WTC11 (cell line): Measurements from ENCODE around the gene GPR162. TPM values are rescaled to one million over a fixed set of nuclear protein-coding genes. Genes with fewer than 3 reads are reported as not detected.

Experiments used
- ATAC-seq: fragments of 200-7000 bp; cut with Tn5 transposase; 2 replicates; pipeline ENCODE4 v1.10.0; 2021; ENCODE audit warnings: mild to moderate bottlenecking, moderate library complexity
- CTCF ChIA-PET: fragments of 300-600 bp; sonication (Branson Sonifier 250); formaldehyde crosslinking; loops from one replicate; lab custom pipeline; 2021; ENCODE audit warnings: antibody characterized with exemption; lab: Charles Lee
- POLR2A ChIA-PET: fragments of 350-600 bp; sonication (Branson Sonifier 250); formaldehyde crosslinking; loops from one replicate; lab custom pipeline; 2021; ENCODE audit warnings: antibody characterized with exemption; lab: Charles Lee
- DNase-seq: peaks from one replicate; pipeline ENCODE4 v3.0.0; 2021; ENCODE audit warnings: low spot score
- H3K27ac Mint-ChIP-seq: 2 replicates; pipeline ENCODE4 v1.8.0; 2021; ENCODE audit warnings: mixed read lengths
- H3K27me3 Mint-ChIP-seq: 2 replicates; pipeline ENCODE4 v1.8.0; 2021; ENCODE audit warnings: low read depth, mild to moderate bottlenecking, moderate library complexity, mixed read lengths
- H3K36me3 Mint-ChIP-seq: 2 replicates; pipeline ENCODE4 v1.8.0; 2021; ENCODE audit warnings: mixed read lengths
- H3K4me1 Mint-ChIP-seq: 2 replicates; pipeline ENCODE4 v1.8.0; 2022; ENCODE audit warnings: mixed read lengths
- H3K4me3 Mint-ChIP-seq: 2 replicates; pipeline ENCODE4 v1.8.0; 2021; ENCODE audit warnings: mild to moderate bottlenecking, moderate library complexity, mixed read lengths
- H3K9me3 Mint-ChIP-seq: 2 replicates; pipeline ENCODE4 v1.8.0; 2021; ENCODE audit warnings: mixed read lengths
- AR ChIP-seq: fragments of 250-450 bp; sonication (Bioruptor Pico); IDR thresholded peaks from 2 replicates; pipeline ENCODE4 v1.9.0; 2021; ENCODE audit warnings: mild to moderate bottlenecking
- ATF1 ChIP-seq: sonication (generic); formaldehyde crosslinking; IDR thresholded peaks from 2 replicates; pipeline ENCODE4 v1.8.1; 2023; ENCODE audit warnings: mild to moderate bottlenecking, moderate library complexity, missing genetic modification reagents
- CTCF ChIP-seq: fragments of 200-600 bp; IDR thresholded peaks from 2 replicates; pipeline ENCODE4 v1.8.0; 2022; ENCODE audit warnings: antibody characterized with exemption
- ESRRA ChIP-seq: sonication (generic); formaldehyde crosslinking; IDR thresholded peaks from 2 replicates; pipeline ENCODE4 v1.8.1; 2022; ENCODE audit warnings: mild to moderate bottlenecking, missing genetic modification reagents, borderline replicate concordance
- FOXK1 ChIP-seq: sonication (generic); formaldehyde crosslinking; IDR thresholded peaks from 2 replicates; pipeline ENCODE4 v1.8.0; 2022; ENCODE audit warnings: mild to moderate bottlenecking, moderate library complexity, missing genetic modification reagents
- GRHL2 ChIP-seq: fragments of 250-450 bp; sonication (Bioruptor Pico); IDR thresholded peaks from 2 replicates; pipeline ENCODE4 v1.8.0; 2022; ENCODE audit warnings: mild to moderate bottlenecking, moderate library complexity; ENCODE audit not compliant: insufficient replicate concordance, severe bottlenecking
- HMGA2 ChIP-seq: fragments of 250-450 bp; sonication (Bioruptor Pico); IDR thresholded peaks from 2 replicates; pipeline ENCODE4 v1.4.0; 2021; ENCODE audit warnings: mild to moderate bottlenecking, moderate library complexity
- JAZF1 ChIP-seq: fragments of 250-450 bp; sonication (Bioruptor Pico); IDR thresholded peaks from 2 replicates; pipeline ENCODE4 v1.9.0; 2021; ENCODE audit warnings: moderate library complexity, mild to moderate bottlenecking, inconsistent platforms
- JUN ChIP-seq: sonication (generic); formaldehyde crosslinking; IDR thresholded peaks from 2 replicates; pipeline ENCODE4 v1.8.0; 2023; ENCODE audit warnings: mild to moderate bottlenecking, missing genetic modification reagents
- NFYB ChIP-seq: sonication (generic); formaldehyde crosslinking; conservative IDR thresholded peaks from 2 replicates; pipeline ENCODE4 v1.8.0; 2022; ENCODE audit warnings: low read depth, missing genetic modification reagents
- NR2C2 ChIP-seq: sonication (generic); formaldehyde crosslinking; IDR thresholded peaks from 2 replicates; pipeline ENCODE4 v1.8.0; 2022; ENCODE audit warnings: mild to moderate bottlenecking, missing genetic modification reagents
- RELA ChIP-seq: sonication (generic); formaldehyde crosslinking; IDR thresholded peaks from 2 replicates; pipeline ENCODE4 v1.8.1; 2022; ENCODE audit warnings: missing genetic modification reagents, mild to moderate bottlenecking, borderline replicate concordance
- ZNF138 ChIP-seq: sonication (generic); formaldehyde crosslinking; conservative IDR thresholded peaks from 2 replicates; pipeline ENCODE4 v1.8.1; 2022; ENCODE audit warnings: mild to moderate bottlenecking, moderate library complexity, missing genetic modification reagents
- ZNF263 ChIP-seq: sonication (generic); formaldehyde crosslinking; IDR thresholded peaks from 2 replicates; pipeline ENCODE4 v1.8.1; 2022; ENCODE audit warnings: low read depth, mild to moderate bottlenecking, moderate library complexity, missing genetic modification reagents
- ZNF396 ChIP-seq: fragments of 250-450 bp; sonication (Bioruptor Pico); IDR thresholded peaks from 2 replicates; pipeline ENCODE4 v1.8.0; 2021; ENCODE audit warnings: mild to moderate bottlenecking, moderate library complexity, borderline replicate concordance
- ZNF423 ChIP-seq: fragments of 250-450 bp; sonication (Bioruptor Pico); IDR thresholded peaks from 2 replicates; pipeline ENCODE4 v2.1.2; 2022; ENCODE audit warnings: mild to moderate bottlenecking, moderate library complexity
- ZNF532 ChIP-seq: fragments of 250-450 bp; sonication (Bioruptor Pico); IDR thresholded peaks from 2 replicates; pipeline ENCODE4 v1.9.0; 2021; ENCODE audit warnings: mild to moderate bottlenecking, borderline replicate concordance
- ZNF671 ChIP-seq: fragments of 250-450 bp; sonication (Bioruptor Pico); IDR thresholded peaks from 2 replicates; pipeline ENCODE4 v1.8.0; 2021; ENCODE audit warnings: mild to moderate bottlenecking
- total RNA-seq: library from RNA; stranded (reverse); gene quantifications from 3 replicates; pipeline ENCODE4 v1.2.3, GENCODE V29; 2021
- TF ChIP-seq, protein P1 (sequence below): sonication (generic); formaldehyde crosslinking; IDR thresholded peaks from 2 replicates; pipeline ENCODE4 v1.8.1; 2023; ENCODE audit warnings: mild to moderate bottlenecking, missing genetic modification reagents, moderate library complexity
- TF ChIP-seq, protein P2 (sequence below): sonication (generic); formaldehyde crosslinking; IDR thresholded peaks from 2 replicates; pipeline ENCODE4 v1.8.0; 2022; ENCODE audit warnings: mild to moderate bottlenecking, missing genetic modification reagents
- TF ChIP-seq, protein P3 (sequence below): sonication (generic); formaldehyde crosslinking; IDR thresholded peaks from 2 replicates; pipeline ENCODE4 v1.8.0; 2022; ENCODE audit warnings: mild to moderate bottlenecking, missing genetic modification reagents
- TF ChIP-seq, protein P4 (sequence below): sonication (generic); formaldehyde crosslinking; IDR thresholded peaks from 2 replicates; pipeline ENCODE4 v1.8.0; 2022; ENCODE audit warnings: mild to moderate bottlenecking, missing genetic modification reagents
- TF ChIP-seq, protein P5 (sequence below): sonication (generic); formaldehyde crosslinking; IDR thresholded peaks from 2 replicates; pipeline ENCODE4 v1.8.1; 2022; ENCODE audit warnings: mild to moderate bottlenecking, moderate library complexity, missing genetic modification reagents

The GPR162 gene
- total RNA-seq, 1 experiment from 2014 or later, result 7.3 TPM

- ChIA-PET POLR2A (interaction anchor here (0.6 to 1.9 kb wide), 6 partner anchors 18 to 378 kb away, joined by 3 to 7 read pairs (median 3); partner anchors contain the start of genes CDCA3 and PTMS), CTCF (interaction anchor here (0.5 to 8.9 kb wide), 8 partner anchors 23 to 203 kb away, joined by 3 to 110 read pairs (median 4); partner anchors contain the start of genes COPS7A, LAG3, MLF2 and PTMS)
- H3K4me3 Mint-ChIP-seq, result peak overlapping the region; percentile 99
- peak overlapping the region; percentile 94 for H3K27ac Mint-ChIP-seq
- H3K4me1 Mint-ChIP-seq, result peaks cover 41% of the 10 kb centered on the region
- H3K36me3 Mint-ChIP-seq, result peaks cover 31% of the 10 kb centered on the region
- H3K27me3 Mint-ChIP-seq, result peaks cover 25% of the 10 kb centered on the region
- peak; percentile 72 for DNase-seq
- ATAC-seq, result peak; percentile 40
- no peaks in the 10 kb centered on the region for H3K9me3 Mint-ChIP-seq
- no peak; the same call in 1 of the 2 replicates for TF ChIP-seq FOXK1 (CRISPR knock-in tag)
- TF ChIP-seq, protein P1, sequence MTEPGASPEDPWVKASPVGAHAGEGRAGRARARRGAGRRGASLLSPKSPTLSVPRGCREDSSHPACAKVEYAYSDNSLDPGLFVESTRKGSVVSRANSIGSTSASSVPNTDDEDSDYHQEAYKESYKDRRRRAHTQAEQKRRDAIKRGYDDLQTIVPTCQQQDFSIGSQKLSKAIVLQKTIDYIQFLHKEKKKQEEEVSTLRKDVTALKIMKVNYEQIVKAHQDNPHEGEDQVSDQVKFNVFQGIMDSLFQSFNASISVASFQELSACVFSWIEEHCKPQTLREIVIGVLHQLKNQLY (CRISPR knock-in tag), result no peak
- no peak for TF ChIP-seq ZNF263
- TF ChIP-seq ZNF423, result no peak
- TF ChIP-seq GRHL2, result no peak
- no peak for TF ChIP-seq CTCF
- peak; percentile 46; the same call in 1 of the 2 replicates for TF ChIP-seq JUN (CRISPR knock-in tag)
- TF ChIP-seq ZNF671, result no peak
- no peak for TF ChIP-seq HMGA2 (CRISPR knock-in tag)
- peak; percentile 21 for TF ChIP-seq NFYB (CRISPR knock-in tag)
- TF ChIP-seq ESRRA (CRISPR knock-in tag), result no peak; the same call in 1 of the 2 replicates
- TF ChIP-seq ZNF532 (CRISPR knock-in tag), result no peak
- TF ChIP-seq RELA, result no peak
- no peak for TF ChIP-seq ZNF396 (CRISPR knock-in tag)
- TF ChIP-seq, protein P2, sequence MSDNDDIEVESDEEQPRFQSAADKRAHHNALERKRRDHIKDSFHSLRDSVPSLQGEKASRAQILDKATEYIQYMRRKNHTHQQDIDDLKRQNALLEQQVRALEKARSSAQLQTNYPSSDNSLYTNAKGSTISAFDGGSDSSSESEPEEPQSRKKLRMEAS, result peak; percentile 61
- no peak for TF ChIP-seq AR
- TF ChIP-seq ATF1 (CRISPR knock-in tag), result no peak
- TF ChIP-seq, protein P3, sequence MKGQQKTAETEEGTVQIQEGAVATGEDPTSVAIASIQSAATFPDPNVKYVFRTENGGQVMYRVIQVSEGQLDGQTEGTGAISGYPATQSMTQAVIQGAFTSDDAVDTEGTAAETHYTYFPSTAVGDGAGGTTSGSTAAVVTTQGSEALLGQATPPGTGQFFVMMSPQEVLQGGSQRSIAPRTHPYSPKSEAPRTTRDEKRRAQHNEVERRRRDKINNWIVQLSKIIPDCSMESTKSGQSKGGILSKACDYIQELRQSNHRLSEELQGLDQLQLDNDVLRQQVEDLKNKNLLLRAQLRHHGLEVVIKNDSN (CRISPR knock-in tag), result 0 out of 2 replicates have a peak, but pooled peaks have one; percentile 21
- no peak for TF ChIP-seq NR2C2 (CRISPR knock-in tag)
- TF ChIP-seq JAZF1 (CRISPR knock-in tag), result no peak
- TF ChIP-seq, protein P4, sequence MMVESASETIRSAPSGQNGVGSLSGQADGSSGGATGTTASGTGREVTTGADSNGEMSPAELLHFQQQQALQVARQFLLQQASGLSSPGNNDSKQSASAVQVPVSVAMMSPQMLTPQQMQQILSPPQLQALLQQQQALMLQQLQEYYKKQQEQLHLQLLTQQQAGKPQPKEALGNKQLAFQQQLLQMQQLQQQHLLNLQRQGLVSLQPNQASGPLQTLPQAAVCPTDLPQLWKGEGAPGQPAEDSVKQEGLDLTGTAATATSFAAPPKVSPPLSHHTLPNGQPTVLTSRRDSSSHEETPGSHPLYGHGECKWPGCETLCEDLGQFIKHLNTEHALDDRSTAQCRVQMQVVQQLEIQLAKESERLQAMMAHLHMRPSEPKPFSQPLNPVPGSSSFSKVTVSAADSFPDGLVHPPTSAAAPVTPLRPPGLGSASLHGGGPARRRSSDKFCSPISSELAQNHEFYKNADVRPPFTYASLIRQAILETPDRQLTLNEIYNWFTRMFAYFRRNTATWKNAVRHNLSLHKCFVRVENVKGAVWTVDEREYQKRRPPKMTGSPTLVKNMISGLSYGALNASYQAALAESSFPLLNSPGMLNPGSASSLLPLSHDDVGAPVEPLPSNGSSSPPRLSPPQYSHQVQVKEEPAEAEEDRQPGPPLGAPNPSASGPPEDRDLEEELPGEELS (CRISPR knock-in tag), result no peak
- no peak for TF ChIP-seq ZNF138 (CRISPR knock-in tag)
- TF ChIP-seq, protein P5, sequence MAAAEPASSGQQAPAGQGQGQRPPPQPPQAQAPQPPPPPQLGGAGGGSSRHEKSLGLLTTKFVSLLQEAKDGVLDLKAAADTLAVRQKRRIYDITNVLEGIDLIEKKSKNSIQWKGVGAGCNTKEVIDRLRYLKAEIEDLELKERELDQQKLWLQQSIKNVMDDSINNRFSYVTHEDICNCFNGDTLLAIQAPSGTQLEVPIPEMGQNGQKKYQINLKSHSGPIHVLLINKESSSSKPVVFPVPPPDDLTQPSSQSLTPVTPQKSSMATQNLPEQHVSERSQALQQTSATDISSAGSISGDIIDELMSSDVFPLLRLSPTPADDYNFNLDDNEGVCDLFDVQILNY (CRISPR knock-in tag), result no peak
These were observed 7.3 kb downstream of the GPR162 start for GRCh38 chr12:6828781-6829535.
